H9 (cell line): ENCODE results near the gene PCBP2. TPM values are rescaled to one million over a fixed set of nuclear protein-coding genes. Genes with fewer than 3 reads are reported as not detected.

ENCODE experiments used
- DNase-seq: peaks from one replicate; pipeline ENCODE4 v3.0.0-alpha.2; 2017
- H2AFZ ChIP-seq: one replicate; pipeline ENCODE4 v1.6.1; 2013; ENCODE audit warnings: mild to moderate bottlenecking, low read length, control low read depth, moderate library complexity
- H2AK5ac ChIP-seq: 2 replicates; pipeline ENCODE4 v1.6.1; 2013; ENCODE audit warnings: low read length, control low read depth, mixed read lengths; ENCODE audit not compliant: insufficient read length
- H2BK120ac ChIP-seq: one replicate; pipeline ENCODE4 v1.6.1; 2013; ENCODE audit warnings: low read depth, mild to moderate bottlenecking, low read length, control low read depth, inconsistent platforms; ENCODE audit not compliant: poor library complexity, severe bottlenecking
- H2BK12ac ChIP-seq: 2 replicates; pipeline ENCODE4 v1.6.1; 2013; ENCODE audit warnings: low read length, control low read depth, mixed read lengths, low read depth; ENCODE audit not compliant: insufficient read length
- H2BK15ac ChIP-seq: 2 replicates; pipeline ENCODE4 v1.6.1; 2013; ENCODE audit warnings: low read depth, low read length, control low read depth
- H2BK20ac ChIP-seq: one replicate; pipeline ENCODE4 v1.6.1; 2013; ENCODE audit warnings: low read depth, mild to moderate bottlenecking, low read length, control low read depth, inconsistent platforms; ENCODE audit not compliant: poor library complexity, severe bottlenecking
- H2BK5ac ChIP-seq: 2 replicates; pipeline ENCODE4 v1.6.1; 2013; ENCODE audit warnings: low read length, control low read depth, mixed read lengths; ENCODE audit not compliant: insufficient read length
- H3K14ac ChIP-seq: 2 replicates; pipeline ENCODE4 v1.6.1; 2013; ENCODE audit warnings: low read length, control low read depth; ENCODE audit not compliant: insufficient read depth
- H3K18ac ChIP-seq: 2 replicates; pipeline ENCODE4 v1.6.1; 2013; ENCODE audit warnings: low read depth, mild to moderate bottlenecking, mixed read lengths, low read length, control low read depth; ENCODE audit not compliant: insufficient read length
- H3K23ac ChIP-seq: 2 replicates; pipeline ENCODE4 v1.6.1; 2013; ENCODE audit warnings: low read length, control low read depth, mixed read lengths, low read depth; ENCODE audit not compliant: insufficient read length
- H3K23me2 ChIP-seq: 2 replicates; pipeline ENCODE4 v1.6.1; 2013; ENCODE audit warnings: low read depth, mild to moderate bottlenecking, mixed read lengths, low read length, control low read depth; ENCODE audit not compliant: insufficient read length, poor library complexity, severe bottlenecking
- H3K27ac ChIP-seq: 2 replicates; pipeline ENCODE4 v1.5.1; 2013; ENCODE audit warnings: low read length, control low read depth, mixed read lengths, low read depth; ENCODE audit not compliant: insufficient read length
- H3K27me3 ChIP-seq: 2 replicates; pipeline ENCODE4 v1.6.1; 2013; ENCODE audit warnings: low read length, control low read depth, inconsistent platforms; ENCODE audit not compliant: insufficient read depth
- H3K4ac ChIP-seq: 2 replicates; pipeline ENCODE4 v1.6.1; 2013; ENCODE audit warnings: low read depth, mild to moderate bottlenecking, control low read depth, inconsistent platforms, low read length, moderate library complexity
- H3K4me1 ChIP-seq: 2 replicates; pipeline ENCODE4 v1.6.1; 2013; ENCODE audit warnings: low read length, control low read depth, inconsistent platforms; ENCODE audit not compliant: insufficient read depth
- H3K4me2 ChIP-seq: 2 replicates; pipeline ENCODE4 v1.6.1; 2013; ENCODE audit warnings: low read length, control low read depth, mixed read lengths; ENCODE audit not compliant: insufficient read length, insufficient read depth
- H3K56ac ChIP-seq: 2 replicates; pipeline ENCODE4 v1.6.1; 2013; ENCODE audit warnings: low read depth, mild to moderate bottlenecking, mixed read lengths, low read length, control low read depth; ENCODE audit not compliant: insufficient read length
- H3K79me1 ChIP-seq: 2 replicates; pipeline ENCODE4 v1.6.1; 2013; ENCODE audit warnings: low read depth, mild to moderate bottlenecking, moderate library complexity, low read length, control low read depth, inconsistent platforms; ENCODE audit not compliant: insufficient read depth, poor library complexity, severe bottlenecking
- H3K79me2 ChIP-seq: 2 replicates; pipeline ENCODE4 v1.6.1; 2013; ENCODE audit warnings: low read length, control low read depth, inconsistent platforms; ENCODE audit not compliant: insufficient read depth
- H3K9ac ChIP-seq: 2 replicates; pipeline ENCODE4 v1.6.1; 2013; ENCODE audit warnings: low read length, control low read depth, mixed read lengths; ENCODE audit not compliant: insufficient read length; ENCODE audit errors: extremely low read depth
- H3K9me3 ChIP-seq: one replicate; pipeline ENCODE4 v1.6.1; 2013; ENCODE audit warnings: low read depth, low read length, inconsistent platforms; ENCODE audit not compliant: control insufficient read depth
- H3T11ph ChIP-seq: one replicate; pipeline ENCODE4 v1.6.1; 2013; ENCODE audit warnings: mild to moderate bottlenecking, low read length, control low read depth, inconsistent platforms
- H4K20me1 ChIP-seq: one replicate; pipeline ENCODE4 v1.6.1; 2013; ENCODE audit not compliant: control insufficient read depth, insufficient read length, insufficient read depth
- H4K5ac ChIP-seq: 2 replicates; pipeline ENCODE4 v1.6.1; 2013; ENCODE audit warnings: low read depth, mild to moderate bottlenecking, mixed read lengths, low read length, control low read depth; ENCODE audit not compliant: insufficient read length
- H4K8ac ChIP-seq: replicated peaks from 2 replicates; pipeline ENCODE4 v1.6.1; 2013; ENCODE audit warnings: low read length, control low read depth, mixed read lengths, low read depth; ENCODE audit not compliant: insufficient read length
- H4K91ac ChIP-seq: 2 replicates; pipeline ENCODE4 v1.6.1; 2013; ENCODE audit warnings: low read depth, mild to moderate bottlenecking, moderate library complexity, mixed read lengths, low read length, control low read depth; ENCODE audit not compliant: insufficient read length
- H3K27ac Mint-ChIP-seq, 3 experiments: 2 replicates in 2 of 3; 3 replicates in 1 of 3; pipeline ENCODE4 v1.8.0; 2020 to 2021; ENCODE audit warnings: mixed read lengths in 3 of 3, mild to moderate bottlenecking in 1 of 3, moderate library complexity in 1 of 3
- H3K27me3 Mint-ChIP-seq: 2 replicates; pipeline ENCODE4 v1.8.0; 2021; ENCODE audit warnings: low read depth, mild to moderate bottlenecking, moderate library complexity, mixed read lengths
- H3K36me3 Mint-ChIP-seq, 3 experiments: 2 replicates in 2 of 3; 3 replicates in 1 of 3; pipeline ENCODE4 v1.8.0; 2020 to 2021; ENCODE audit warnings: low read depth in 3 of 3, mixed read lengths in 3 of 3; ENCODE audit not compliant: insufficient read depth in 1 of 3
- H3K4me1 Mint-ChIP-seq, 2 experiments: 2 replicates each; pipeline ENCODE4 v1.8.0; 2020; ENCODE audit warnings: mixed read lengths in 2 of 2
- H3K4me3 Mint-ChIP-seq, 2 experiments: 2 replicates in 1 of 2; 3 replicates in 1 of 2; pipeline ENCODE4 v1.8.0; 2020 to 2021; ENCODE audit warnings: mild to moderate bottlenecking in 2 of 2, mixed read lengths in 2 of 2, moderate library complexity in 1 of 2
- H3K9me3 Mint-ChIP-seq, 2 experiments: 2 replicates in 1 of 2; 3 replicates in 1 of 2; pipeline ENCODE4 v1.8.0; 2020; ENCODE audit warnings: mild to moderate bottlenecking in 2 of 2, mixed read lengths in 2 of 2, moderate library complexity in 1 of 2
- WGBS: extraction: QIAGEN DNeasy Blood & Tissue Kit; methylation state at CpG from one replicate; pipeline ENCODE4 v1.1.7; 2013; ENCODE audit warnings: missing lambda C conversion rate, low lambda C conversion rate, mixed read lengths; ENCODE audit not compliant: insufficient read length; ENCODE audit errors: extremely low coverage; 5-methylcytosine and 5-hydroxymethylcytosine counted together
- total RNA-seq: library from RNA; stranded (reverse); gene quantifications from 2 replicates; pipeline ENCODE4 v1.2.1, GENCODE V29; 2021
- TF ChIP-seq, protein P1 (sequence below): fragments of 200-600 bp; sonication (generic); conservative IDR thresholded peaks from 3 replicates; pipeline ENCODE4 v1.8.0; 2021; ENCODE audit warnings: antibody characterized with exemption, mild to moderate bottlenecking

The PCBP2 gene
- total RNA-seq, 1 experiment from 2014 or later = 1,207 TPM

GRCh38 chr12:53467880-53468279 is 16.0 kb downstream of the PCBP2 start:
- TF ChIP-seq, protein P1, sequence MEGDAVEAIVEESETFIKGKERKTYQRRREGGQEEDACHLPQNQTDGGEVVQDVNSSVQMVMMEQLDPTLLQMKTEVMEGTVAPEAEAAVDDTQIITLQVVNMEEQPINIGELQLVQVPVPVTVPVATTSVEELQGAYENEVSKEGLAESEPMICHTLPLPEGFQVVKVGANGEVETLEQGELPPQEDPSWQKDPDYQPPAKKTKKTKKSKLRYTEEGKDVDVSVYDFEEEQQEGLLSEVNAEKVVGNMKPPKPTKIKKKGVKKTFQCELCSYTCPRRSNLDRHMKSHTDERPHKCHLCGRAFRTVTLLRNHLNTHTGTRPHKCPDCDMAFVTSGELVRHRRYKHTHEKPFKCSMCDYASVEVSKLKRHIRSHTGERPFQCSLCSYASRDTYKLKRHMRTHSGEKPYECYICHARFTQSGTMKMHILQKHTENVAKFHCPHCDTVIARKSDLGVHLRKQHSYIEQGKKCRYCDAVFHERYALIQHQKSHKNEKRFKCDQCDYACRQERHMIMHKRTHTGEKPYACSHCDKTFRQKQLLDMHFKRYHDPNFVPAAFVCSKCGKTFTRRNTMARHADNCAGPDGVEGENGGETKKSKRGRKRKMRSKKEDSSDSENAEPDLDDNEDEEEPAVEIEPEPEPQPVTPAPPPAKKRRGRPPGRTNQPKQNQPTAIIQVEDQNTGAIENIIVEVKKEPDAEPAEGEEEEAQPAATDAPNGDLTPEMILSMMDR = no peak
- Histone ChIP-seq H3K14ac (no peak overlapping the region), H3K4ac (no peak overlapping the region), H4K5ac (no peak overlapping the region), H3T11ph (no peak overlapping the region), H2AFZ (no peak overlapping the region), H3K56ac (no peak overlapping the region), H3K79me2 (no peaks in the 10 kb centered on the region; the same call in none of the 2 replicates), H3K18ac (no peak overlapping the region), H3K9me3 (no peaks in the 10 kb centered on the region), H2BK120ac (peak overlapping the region; percentile 16), H2BK12ac (no peak overlapping the region), H3K27me3 (no peaks in the 10 kb centered on the region), H3K79me1 (peaks cover 9% of the 10 kb centered on the region), H3K23ac (no peak overlapping the region), H4K8ac (no peak overlapping the region), H2BK15ac (no peak overlapping the region), H3K4me1 (no peaks in the 10 kb centered on the region), H3K23me2 (no peaks in the 10 kb centered on the region), H3K27ac (no peak overlapping the region), H3K4me2 (no peak overlapping the region), H2BK20ac (no peak overlapping the region), H4K91ac (no peak overlapping the region), H3K9ac (no peak overlapping the region), H2AK5ac (no peak overlapping the region), H4K20me1 (no peaks in the 10 kb centered on the region), H2BK5ac (no peak overlapping the region)
- Mint-ChIP-seq H3K36me3 (peaks cover 74 to 99% (median 96%) of the 10 kb centered on the region in 3 experiments), H3K9me3 (no peaks in the 10 kb centered on the region; a peak in 1 of 5 replicates), H3K4me1 (peaks cover 26 to 51% of the 10 kb centered on the region in 2 experiments), H3K27me3 (no peaks in the 10 kb centered on the region), H3K27ac (peak overlapping the region in 1 of 3 experiments; percentile 92; a peak in 2 of 7 replicates), H3K4me3 (no peak overlapping the region)
- WGBS = no CpG with 5 or more reads among the region's 2 CpGs
- no peak for DNase-seq
